Large intestine (tissue), 3 donors: Measurements from ENCODE around the gene ASXL2. TPM values are rescaled to one million over a fixed set of nuclear protein-coding genes. Genes with fewer than 3 reads are reported as not detected.

ENCODE experiments used
- DNase-seq, 2 donors: peaks; one replicate each; pipeline versions ENCODE4 v3.0.0 to v3.0.0-alpha.2; 2013
- H3K27ac ChIP-seq: one replicate; pipeline ENCODE4 v1.5.1; 2013; ENCODE audit warnings: low read length
- H3K27me3 ChIP-seq: 2 replicates; pipeline ENCODE4 v1.6.1; 2013; ENCODE audit warnings: low read length; ENCODE audit not compliant: control insufficient read depth, insufficient read depth
- H3K36me3 ChIP-seq: 2 replicates; pipeline ENCODE4 v1.6.1; 2013; ENCODE audit warnings: low read length; ENCODE audit not compliant: control insufficient read depth, insufficient read depth
- H3K4me1 ChIP-seq: one replicate; pipeline ENCODE4 v1.6.1; 2013; ENCODE audit warnings: low read length; ENCODE audit not compliant: control insufficient read depth, insufficient read depth
- H3K4me3 ChIP-seq: one replicate; pipeline ENCODE4 v1.5.1; 2013; ENCODE audit warnings: low read length
- H3K9me3 ChIP-seq: one replicate; pipeline ENCODE4 v1.6.1; 2013; ENCODE audit warnings: mild to moderate bottlenecking, low read depth, low read length, moderate library complexity; ENCODE audit not compliant: control insufficient read depth
- WGBS: methylation state at CpG from one replicate; pipeline ENCODE4 v1.1.5; 2013; ENCODE audit warnings: low lambda C conversion rate; ENCODE audit not compliant: insufficient coverage; 5-methylcytosine and 5-hydroxymethylcytosine counted together
- polyA plus RNA-seq: library from polyadenylated mRNA; unstranded; fragments of 120-200 nt; gene quantifications from one replicate; pipeline ENCODE4 v1.2.1, GENCODE V29; 2013

The ASXL2 gene
- polyA plus RNA-seq, 1 donor = 15.0 TPM

DNA sequence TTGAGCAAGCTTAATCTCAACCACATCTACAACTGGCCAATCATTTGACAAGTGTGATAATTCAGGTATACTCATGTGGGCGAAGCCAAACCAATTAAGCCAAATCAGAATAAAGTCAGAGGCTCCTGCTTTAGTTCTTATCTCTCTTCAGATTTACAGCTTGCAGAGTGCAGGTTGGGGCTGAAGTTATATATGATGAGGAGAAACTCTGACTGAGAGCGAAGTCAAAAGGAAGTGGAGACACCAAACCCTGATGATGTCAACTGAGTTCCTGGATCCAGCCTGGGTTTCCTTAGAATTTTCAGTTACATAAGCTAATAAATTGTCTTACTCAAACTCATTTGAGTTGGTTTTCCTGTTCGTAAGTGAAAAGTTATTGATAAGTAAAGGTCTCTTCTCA, 73.9 kb downstream of the ASXL2 start:
- WGBS = 100% methylated on average over 1 of the region's 3 CpGs
- H3K36me3 ChIP-seq = peaks cover 28% of the 10 kb centered on the region
- H3K27ac ChIP-seq = no peak overlapping the region
- no peak overlapping the region for H3K4me3 ChIP-seq
- H3K9me3 ChIP-seq = no peaks in the 10 kb centered on the region
- H3K27me3 ChIP-seq = no peaks in the 10 kb centered on the region
- H3K4me1 ChIP-seq = no peaks in the 10 kb centered on the region
- DNase-seq = no peak

DNA sequence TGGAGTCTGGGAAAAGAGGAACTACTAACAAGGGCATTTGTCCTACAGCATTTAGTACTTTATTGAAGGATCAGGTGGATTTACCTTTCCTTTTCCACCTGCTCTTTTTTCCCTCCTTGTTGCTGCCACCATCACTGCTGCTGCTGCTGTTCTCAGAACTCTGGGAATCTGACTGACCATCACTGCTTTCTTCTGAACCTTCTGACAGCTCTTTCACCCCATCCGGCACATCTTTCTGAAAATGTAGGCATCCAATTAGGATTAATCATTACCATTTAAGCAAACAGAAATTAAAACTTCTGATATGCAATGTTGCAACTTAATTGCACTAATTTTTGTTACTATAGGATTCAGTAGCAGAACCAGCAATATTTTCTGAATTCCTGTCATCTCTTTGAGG, 79.0 kb downstream of the ASXL2 start:
- Histone ChIP-seq H3K4me3 (no peak overlapping the region), H3K9me3 (no peaks in the 10 kb centered on the region), H3K36me3 (peaks cover 32% of the 10 kb centered on the region), H3K4me1 (no peaks in the 10 kb centered on the region), H3K27me3 (no peaks in the 10 kb centered on the region), H3K27ac (no peak overlapping the region)
- 40% methylated on average over 1 of the region's 1 CpG for WGBS
- no peak for DNase-seq

DNA sequence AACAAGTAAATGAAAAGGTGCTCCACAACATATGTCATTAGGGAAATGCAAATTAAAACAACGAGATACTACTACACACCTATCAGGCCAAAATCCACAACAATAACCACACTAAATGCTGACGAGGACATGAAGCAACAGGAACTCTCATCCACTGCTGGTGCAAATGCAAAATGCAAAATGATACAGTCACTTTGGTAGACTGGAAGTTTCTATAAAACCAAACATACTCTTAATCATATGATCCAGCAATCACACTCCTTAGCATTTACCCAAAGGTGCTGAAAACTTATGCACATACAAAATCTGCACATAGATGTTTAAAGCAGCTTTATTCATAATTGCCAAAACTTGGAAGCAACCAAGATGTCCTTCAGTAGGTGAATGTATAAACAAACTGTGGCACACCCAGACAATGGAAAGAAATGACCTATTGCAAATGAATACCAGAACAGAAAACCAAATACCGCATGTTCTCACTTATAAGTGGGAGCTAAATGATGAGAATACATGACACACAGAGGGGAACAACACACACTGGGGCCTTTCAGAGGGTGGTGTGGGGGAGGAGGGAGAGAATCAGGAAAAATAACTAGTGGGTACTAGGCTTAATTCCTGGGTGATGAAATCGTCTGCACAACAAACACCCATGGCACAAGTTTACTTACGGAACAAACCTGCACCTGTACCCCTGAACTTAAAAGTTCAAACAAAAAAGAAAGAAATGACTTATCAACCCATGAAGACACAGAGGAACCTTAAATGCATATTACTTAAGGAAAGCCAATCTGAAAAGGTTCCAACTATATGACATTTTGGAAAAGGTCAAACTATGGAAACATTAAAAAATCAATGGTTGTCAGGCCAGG, 80.4 kb downstream of the ASXL2 start:
- DNase-seq = no peak
- Histone ChIP-seq H3K9me3 (no peaks in the 10 kb centered on the region), H3K36me3 (peaks cover 21% of the 10 kb centered on the region), H3K4me1 (no peaks in the 10 kb centered on the region), H3K27me3 (no peaks in the 10 kb centered on the region), H3K27ac (no peak overlapping the region), H3K4me3 (no peak overlapping the region)
- 100% methylated on average over 2 of the region's 5 CpGs for WGBS

DNA sequence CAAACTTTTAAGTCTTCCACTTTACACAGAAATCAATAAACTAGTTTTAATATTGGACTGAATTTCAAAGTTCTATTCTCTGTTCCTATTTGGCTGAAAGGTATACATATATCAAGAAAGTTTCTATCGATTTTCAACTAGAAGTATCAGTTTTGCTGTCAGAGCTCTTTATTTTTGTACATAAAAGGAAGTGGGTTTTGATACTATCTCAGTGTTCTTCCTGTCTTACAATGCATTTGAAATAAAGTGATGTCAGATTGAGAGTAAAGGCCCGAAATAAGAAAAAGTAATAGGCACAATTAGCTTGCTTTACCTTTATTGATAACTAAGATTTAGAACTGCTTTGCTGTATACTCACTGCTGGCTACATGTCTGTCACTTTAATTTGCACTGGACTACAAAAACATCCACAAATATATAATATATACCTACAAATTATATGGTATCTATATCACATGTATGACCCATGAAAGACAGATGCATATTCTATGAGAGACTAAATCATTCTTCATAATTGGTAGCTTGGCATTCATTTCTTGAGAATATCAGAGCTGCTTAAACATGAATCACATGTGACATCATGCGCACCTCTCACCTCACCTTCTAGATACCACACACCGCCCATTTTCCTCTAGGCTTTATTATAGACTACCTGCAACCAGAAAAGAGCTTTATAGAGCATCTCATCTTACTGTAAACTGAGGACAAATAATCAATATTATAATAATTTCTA, 83.6 kb downstream of the ASXL2 start:
- whole genome bisulfite sequencing = 83% methylated on average over 3 of the region's 4 CpGs
- Histone ChIP-seq H3K36me3 (peaks cover 17% of the 10 kb centered on the region), H3K9me3 (no peaks in the 10 kb centered on the region), H3K27ac (no peak overlapping the region), H3K4me3 (no peak overlapping the region), H3K27me3 (no peaks in the 10 kb centered on the region), H3K4me1 (no peaks in the 10 kb centered on the region)
- DNase-seq = no peak

DNA sequence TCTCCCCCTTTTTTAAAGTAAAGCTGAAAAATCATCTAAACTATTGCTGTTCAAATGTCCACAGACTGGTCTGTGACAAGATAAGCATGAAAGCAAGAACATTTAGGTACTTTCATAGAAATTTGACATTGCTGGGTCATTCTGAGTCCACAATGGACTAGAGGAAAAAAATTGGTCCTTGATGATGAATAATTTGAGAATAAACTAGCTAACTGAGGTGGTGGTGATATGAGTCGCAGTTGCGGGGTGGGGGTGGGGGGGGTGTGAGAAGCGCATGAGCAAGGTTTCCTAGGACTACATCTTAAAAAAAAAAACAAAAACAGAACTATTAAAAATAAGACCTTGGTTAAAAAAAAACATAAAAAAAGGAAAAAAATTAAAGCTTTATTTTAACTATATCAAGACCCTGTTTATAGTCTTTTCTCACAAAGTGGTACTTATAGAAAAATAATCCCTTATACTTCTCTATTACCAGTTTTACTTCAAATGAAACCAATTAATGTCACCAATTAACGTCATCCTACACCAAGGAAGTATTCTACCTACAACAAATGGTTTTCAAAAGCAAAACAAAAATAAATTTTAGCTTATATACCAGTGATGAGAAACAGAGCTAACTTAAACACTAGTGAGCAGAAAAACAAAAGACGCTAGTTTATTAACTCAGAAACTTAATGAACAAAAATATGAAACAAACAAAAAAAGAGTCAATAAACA, 88.1 kb downstream of the ASXL2 start:
- no peak for DNase-seq
- peaks cover 8% of the 10 kb centered on the region for H3K36me3 ChIP-seq
- no peak overlapping the region for H3K27ac ChIP-seq
- no peak overlapping the region for H3K4me3 ChIP-seq
- H3K9me3 ChIP-seq = no peaks in the 10 kb centered on the region
- H3K4me1 ChIP-seq = no peaks in the 10 kb centered on the region
- no peaks in the 10 kb centered on the region for H3K27me3 ChIP-seq
- 96% methylated on average over 4 of the region's 5 CpGs for whole genome bisulfite sequencing

DNA sequence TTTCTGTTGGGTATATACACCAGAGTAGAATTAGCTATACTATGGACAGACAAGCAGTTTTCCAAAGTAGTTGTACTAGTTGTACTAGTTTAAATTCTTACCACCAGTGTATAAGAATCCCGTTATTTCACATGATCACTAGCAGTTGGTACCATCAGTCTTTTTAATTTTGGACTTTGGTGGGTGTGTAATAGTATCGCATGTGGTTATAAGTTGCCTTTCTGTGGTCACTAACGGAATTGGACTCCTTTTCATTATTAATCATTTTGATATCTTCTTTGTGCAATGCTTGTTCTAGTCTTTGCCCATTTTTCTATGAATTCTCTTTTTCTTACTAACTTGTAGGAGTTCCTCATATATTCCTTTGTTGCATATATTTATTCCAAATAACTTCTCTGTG, 89.8 kb downstream of the ASXL2 start:
- Histone ChIP-seq H3K27me3 (no peaks in the 10 kb centered on the region), H3K9me3 (no peaks in the 10 kb centered on the region), H3K36me3 (peaks cover 6% of the 10 kb centered on the region), H3K27ac (no peak overlapping the region), H3K4me1 (no peaks in the 10 kb centered on the region), H3K4me3 (no peak overlapping the region)
- no CpG with 5 or more reads among the region's 3 CpGs for WGBS
- DNase-seq = no peak

DNA sequence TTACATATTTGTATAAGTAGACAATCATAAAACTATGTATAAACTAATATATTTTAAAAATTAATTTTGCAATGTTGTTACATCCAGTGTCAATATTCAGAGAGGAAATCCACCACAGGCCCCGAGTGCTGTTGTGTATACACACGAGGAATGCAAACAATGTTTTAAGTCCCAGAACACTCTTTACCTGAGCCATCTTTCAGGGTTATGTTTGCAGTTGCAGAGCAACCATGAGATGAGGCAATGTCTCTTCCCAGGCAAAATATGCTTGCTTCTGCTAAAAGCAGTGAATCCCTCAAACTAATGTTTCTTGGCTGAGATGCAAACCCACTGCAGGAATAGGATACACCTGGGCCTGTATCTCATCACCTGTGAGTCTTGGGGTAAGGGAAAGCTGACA, 91.3 kb downstream of the ASXL2 start:
- Histone ChIP-seq H3K27ac (no peak overlapping the region), H3K9me3 (no peaks in the 10 kb centered on the region), H3K36me3 (peaks cover 6% of the 10 kb centered on the region), H3K27me3 (no peaks in the 10 kb centered on the region), H3K4me3 (no peak overlapping the region), H3K4me1 (no peaks in the 10 kb centered on the region)
- WGBS = no CpG with 5 or more reads among the region's 2 CpGs
- DNase-seq = no peak

DNA sequence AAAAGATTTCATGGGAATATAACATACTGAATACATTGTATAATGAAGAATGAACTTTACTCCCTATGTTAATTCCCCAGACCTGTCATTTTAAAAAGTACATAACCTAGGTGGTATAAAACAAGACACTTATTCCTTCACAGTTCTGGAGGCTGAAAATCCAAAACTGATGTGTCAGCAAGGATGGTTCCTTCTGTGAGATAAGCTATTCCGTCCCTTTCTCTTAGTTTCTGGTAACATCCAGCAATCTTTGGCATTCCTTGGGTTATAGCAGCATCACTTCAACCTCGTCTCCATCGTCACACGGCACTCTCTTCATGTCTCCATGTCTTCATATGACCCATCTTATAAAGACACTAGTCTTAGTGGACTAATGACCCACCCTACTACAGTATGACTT, 93.9 kb downstream of the ASXL2 start:
- peak; percentile 3 to 26 for DNase-seq
- H3K4me3 ChIP-seq = no peak overlapping the region
- 93% methylated on average over 3 of the region's 4 CpGs for WGBS
- no peak overlapping the region for H3K27ac ChIP-seq
- H3K36me3 ChIP-seq = peaks cover 3% of the 10 kb centered on the region
- no peaks in the 10 kb centered on the region for H3K4me1 ChIP-seq
- H3K9me3 ChIP-seq = no peaks in the 10 kb centered on the region
- no peaks in the 10 kb centered on the region for H3K27me3 ChIP-seq

DNA sequence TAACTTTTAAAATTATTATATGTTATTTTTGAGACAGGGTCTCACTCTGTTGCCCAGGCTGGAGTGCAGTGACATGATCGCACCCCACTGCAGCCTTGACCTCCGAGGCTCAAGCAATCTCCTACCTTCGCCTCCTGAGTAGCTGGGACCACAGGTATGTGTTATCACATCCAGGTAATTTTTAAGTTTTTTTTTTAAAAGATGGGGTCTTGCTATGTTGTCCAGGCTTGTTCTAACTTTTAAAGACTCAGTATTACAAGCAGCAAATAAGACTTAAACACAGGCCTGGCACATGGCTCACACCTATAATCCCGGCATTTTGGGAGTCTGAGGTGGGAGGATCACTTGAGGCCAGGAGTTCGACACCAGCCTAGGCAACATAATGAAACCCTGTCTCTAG, 101.2 kb downstream of the ASXL2 start:
- no peaks in the 10 kb centered on the region for H3K4me1 ChIP-seq
- H3K36me3 ChIP-seq = no peaks in the 10 kb centered on the region
- WGBS = no CpG with 5 or more reads among the region's 5 CpGs
- no peak for DNase-seq
- H3K27ac ChIP-seq = no peak overlapping the region
- no peak overlapping the region for H3K4me3 ChIP-seq
- no peaks in the 10 kb centered on the region for H3K27me3 ChIP-seq
- H3K9me3 ChIP-seq = no peaks in the 10 kb centered on the region

DNA sequence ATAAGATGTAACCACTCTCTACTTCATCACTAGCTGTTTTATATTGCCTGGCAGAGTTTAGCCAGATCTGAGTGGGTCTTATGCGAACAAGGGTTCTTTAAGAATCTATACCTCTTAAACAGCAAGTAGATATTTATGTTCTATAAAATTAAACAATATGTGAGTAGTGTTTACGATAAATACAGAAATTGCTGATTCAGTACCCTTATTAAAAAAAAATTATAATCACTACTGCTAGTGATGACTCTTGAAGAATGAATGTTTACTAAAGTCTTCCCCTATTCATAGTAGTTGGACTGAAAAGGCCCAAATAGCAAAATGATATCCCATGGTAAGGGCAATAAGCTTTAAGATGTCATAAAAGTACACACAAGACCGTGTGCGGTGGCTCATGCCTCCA, 106.2 kb downstream of the ASXL2 start:
- no peaks in the 10 kb centered on the region for H3K27me3 ChIP-seq
- no peak for DNase-seq
- H3K27ac ChIP-seq = no peak overlapping the region
- no peak overlapping the region for H3K4me3 ChIP-seq
- peaks cover 30% of the 10 kb centered on the region for H3K36me3 ChIP-seq
- no peaks in the 10 kb centered on the region for H3K9me3 ChIP-seq
- no CpG with 5 or more reads among the region's 4 CpGs for WGBS
- H3K4me1 ChIP-seq = no peaks in the 10 kb centered on the region
